HG02938 (cell line): ENCODE results near the gene ZNF488.

Experiments
- ATAC-seq: cut with Tn5 transposase; IDR thresholded peaks from one replicate; pipeline ENCODE4 v1.9.1; 2021; ENCODE audit warnings: mild to moderate bottlenecking, moderate library complexity; ENCODE audit not compliant: unreplicated experiment

Gene ZNF488

DNA sequence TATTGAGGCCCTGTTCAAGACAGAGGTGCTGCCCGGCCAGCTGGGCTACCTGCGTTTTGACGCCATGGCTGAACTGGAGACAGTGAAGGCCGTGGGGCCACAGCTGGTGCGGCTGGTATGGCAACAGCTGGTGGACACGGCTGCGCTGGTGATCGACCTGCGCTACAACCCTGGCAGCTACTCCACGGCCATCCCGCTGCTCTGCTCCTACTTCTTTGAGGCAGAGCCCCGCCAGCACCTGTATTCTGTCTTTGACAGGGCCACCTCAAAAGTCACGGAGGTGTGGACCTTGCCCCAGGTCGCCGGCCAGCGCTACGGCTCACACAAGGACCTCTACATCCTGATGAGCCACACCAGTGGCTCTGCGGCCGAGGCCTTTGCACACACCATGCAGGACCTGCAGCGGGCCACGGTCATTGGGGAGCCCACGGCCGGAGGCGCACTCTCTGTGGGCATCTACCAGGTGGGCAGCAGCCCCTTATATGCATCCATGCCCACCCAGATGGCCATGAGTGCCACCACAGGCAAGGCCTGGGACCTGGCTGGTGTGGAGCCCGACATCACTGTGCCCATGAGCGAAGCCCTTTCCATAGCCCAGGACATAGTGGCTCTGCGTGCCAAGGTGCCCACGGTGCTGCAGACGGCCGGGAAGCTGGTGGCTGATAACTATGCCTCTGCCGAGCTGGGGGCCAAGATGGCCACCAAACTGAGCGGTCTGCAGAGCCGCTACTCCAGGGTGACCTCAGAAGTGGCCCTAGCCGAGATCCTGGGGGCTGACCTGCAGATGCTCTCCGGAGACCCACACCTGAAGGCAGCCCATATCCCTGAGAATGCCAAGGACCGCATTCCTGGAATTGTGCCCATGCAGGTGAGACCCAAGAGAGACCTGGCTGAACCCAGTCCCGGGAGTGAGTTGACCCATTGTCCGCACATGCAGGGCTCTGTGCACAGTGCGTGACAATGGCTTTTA is 33.1 kb downstream of the ZNF488 start:
- ATAC-seq: no peak

DNA sequence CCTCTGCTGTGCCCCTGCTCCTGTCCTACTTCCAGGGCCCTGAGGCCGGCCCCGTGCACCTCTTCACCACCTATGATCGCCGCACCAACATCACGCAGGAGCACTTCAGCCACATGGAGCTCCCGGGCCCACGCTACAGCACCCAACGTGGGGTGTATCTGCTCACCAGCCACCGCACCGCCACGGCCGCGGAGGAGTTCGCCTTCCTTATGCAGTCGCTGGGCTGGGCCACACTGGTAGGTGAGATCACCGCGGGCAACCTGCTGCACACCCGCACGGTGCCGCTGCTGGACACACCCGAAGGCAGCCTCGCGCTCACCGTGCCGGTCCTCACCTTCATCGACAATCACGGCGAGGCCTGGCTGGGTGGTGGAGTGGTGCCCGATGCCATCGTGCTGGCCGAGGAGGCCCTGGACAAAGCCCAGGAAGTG is 34.1 kb downstream of the ZNF488 start:
- no peak for ATAC-seq

DNA sequence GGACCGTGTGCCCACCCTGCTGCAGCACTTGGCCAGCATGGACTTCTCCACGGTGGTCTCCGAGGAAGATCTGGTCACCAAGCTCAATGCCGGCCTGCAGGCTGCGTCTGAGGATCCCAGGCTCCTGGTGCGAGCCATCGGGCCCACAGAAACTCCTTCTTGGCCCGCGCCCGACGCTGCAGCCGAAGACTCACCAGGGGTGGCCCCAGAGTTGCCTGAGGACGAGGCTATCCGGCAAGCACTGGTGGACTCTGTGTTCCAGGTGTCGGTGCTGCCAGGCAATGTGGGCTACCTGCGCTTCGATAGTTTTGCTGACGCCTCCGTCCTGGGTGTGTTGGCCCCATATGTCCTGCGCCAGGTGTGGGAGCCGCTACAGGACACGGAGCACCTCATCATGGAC is 34.6 kb downstream of the ZNF488 start:
- ATAC-seq: no peak

DNA sequence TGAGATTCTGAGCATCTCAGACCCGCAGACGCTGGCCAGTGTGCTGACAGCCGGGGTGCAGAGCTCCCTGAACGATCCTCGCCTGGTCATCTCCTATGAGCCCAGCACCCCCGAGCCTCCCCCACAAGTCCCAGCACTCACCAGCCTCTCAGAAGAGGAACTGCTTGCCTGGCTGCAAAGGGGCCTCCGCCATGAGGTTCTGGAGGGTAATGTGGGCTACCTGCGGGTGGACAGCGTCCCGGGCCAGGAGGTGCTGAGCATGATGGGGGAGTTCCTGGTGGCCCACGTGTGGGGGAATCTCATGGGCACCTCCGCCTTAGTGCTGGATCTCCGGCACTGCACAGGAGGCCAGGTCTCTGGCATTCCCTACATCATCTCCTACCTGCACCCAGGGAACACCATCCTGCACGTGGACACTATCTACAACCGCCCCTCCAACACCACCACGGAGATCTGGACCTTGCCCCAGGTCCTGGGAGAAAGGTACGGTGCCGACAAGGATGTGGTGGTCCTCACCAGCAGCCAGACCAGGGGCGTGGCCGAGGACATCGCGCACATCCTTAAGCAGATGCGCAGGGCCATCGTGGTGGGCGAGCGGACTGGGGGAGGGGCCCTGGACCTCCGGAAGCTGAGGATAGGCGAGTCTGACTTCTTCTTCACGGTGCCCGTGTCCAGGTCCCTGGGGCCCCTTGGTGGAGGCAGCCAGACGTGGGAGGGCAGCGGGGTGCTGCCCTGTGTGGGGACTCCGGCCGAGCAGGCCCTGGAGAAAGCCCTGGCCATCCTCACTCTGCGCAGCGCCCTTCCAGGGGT is 35.2 kb downstream of the ZNF488 start:
- no peak for ATAC-seq

DNA sequence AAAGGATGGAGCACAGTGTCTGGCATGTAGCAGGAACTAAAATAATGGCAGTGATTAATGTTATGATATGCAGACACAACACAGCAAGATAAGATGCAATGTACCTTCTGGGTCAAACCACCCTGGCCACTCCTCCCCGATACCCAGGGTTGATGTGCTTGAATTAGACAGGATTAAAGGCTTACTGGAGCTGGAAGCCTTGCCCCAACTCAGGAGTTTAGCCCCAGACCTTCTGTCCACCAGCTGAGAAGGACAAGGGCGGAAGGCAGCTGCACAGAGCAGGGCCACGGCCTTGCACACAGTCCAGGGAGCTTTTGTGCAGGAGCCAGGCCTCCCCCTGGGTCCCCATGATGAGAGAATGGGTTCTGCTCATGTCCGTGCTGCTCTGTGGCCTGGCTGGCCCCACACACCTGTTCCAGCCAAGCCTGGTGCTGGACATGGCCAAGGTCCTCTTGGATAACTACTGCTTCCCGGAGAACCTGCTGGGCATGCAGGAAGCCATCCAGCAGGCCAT is 35.9 kb downstream of the ZNF488 start, which contains the start of gene RBP3:
TSS of gene RBP3 (plus strand) at position 226 of the 514 bp plus-strand sequence. CDS start at position 348, 122 bp downstream.
- ATAC-seq: no peak

DNA sequence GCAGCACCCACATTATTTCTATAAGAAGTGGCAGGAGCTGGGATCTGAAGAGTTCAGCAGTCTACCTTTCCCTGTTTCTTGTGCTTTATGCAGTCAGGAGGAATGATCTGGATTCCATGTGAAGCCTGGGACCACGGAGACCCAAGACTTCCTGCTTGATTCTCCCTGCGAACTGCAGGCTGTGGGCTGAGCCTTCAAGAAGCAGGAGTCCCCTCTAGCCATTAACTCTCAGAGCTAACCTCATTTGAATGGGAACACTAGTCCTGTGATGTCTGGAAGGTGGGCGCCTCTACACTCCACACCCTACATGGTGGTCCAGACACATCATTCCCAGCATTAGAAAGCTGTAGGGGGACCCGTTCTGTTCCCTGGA is 36.8 kb downstream of the ZNF488 start:
- ATAC-seq: no peak

DNA sequence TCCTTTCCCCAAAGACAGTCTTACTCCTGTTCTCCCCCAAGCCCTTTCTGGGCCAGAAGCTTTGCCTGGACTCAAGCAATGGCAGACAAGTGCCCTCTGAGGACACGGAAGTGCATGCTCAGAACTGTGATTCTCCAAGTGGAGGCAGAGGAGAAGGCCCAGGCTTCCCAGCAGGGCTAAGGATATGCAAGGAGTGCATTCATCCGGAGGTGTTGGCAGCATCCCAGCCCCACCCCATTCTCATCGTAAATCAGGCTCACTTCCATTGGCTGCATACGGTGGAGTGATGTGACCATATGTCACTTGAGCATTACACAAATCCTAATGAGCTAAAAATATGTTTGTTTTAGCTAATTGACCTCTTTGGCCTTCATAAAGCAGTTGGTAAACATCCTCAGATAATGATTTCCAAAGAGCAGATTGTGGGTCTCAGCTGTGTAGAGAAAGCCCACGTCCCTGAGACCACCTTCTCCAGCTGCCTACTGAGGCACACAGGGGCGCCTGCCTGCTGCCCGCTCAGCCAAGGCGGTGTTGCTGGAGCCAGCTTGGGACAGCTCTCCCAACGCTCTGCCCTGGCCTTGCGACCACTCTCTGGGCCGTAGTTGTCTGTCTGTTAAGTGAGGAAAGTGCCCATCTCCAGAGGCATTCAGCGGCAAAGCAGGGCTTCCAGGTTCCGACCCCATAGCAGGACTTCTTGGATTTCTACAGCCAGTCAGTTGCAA is 37.4 kb downstream of the ZNF488 start:
- ATAC-seq: no peak

DNA sequence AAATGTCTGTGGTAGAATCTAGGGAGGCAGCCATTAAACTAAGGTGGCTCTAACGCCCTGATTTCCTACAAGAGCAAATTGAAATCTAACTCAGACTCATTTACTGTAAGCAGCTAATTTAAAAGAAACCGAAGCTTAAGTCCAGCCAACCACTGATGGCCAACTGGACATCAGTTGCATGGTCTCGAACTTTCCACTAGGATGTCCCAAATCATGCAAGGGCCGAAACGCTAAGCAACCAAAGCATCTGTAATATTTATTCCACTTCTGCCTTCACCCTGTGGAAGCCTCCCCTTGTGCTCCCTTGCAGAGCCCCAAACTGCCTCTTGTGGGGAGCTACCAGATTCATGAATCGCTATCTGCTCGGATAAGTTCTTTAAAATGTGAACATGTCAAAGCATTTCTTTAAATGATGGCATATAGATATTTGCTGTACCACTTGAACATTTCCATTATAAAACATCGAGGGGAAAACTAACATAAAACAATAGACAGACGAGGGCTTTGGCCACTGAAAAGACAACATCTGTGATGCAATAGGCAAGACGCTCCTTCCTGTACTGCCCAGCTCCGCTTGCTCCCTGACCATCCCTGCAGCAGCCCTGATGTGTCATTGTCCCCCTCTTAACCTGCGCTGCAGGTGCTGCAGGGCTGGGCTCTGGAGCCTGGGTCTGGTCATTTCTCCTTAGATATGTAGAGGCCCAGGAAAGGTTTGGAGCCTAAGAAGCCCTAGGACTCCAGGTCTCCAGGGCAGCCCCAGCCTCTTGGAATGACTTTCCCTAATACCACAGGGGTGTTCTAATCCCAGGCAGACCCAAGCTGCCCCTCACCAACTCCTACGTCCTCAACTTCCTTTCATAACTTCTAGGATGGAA is 38.9 kb downstream of the ZNF488 start:
- ATAC-seq: no peak

DNA sequence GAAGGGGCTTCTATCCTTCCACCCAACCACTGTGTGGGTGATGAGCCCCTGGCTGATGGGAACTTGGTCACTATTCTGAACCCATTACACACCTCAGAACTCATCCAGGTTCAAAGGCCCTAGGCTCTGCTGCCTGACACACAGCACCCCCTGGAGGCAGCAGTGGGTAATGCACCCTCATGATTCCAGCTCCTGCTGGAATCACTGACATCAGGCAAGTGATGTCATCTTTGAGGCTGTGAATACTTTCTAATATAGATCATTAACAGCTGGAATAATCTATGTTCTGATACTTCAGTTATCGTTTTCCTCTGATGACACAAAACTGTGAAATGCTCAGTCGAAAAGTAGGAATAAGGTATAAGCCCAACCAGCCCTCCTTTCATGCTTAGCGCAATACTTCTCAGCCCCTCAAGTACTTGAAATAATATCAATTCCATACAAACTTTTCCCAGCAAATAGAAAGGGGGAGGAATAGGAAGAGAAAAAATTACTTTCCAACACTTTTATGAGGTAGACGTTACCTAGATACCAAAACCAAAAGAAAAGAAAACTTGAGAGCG is 43.4 kb downstream of the ZNF488 start:
- ATAC-seq: peak; percentile 54

DNA sequence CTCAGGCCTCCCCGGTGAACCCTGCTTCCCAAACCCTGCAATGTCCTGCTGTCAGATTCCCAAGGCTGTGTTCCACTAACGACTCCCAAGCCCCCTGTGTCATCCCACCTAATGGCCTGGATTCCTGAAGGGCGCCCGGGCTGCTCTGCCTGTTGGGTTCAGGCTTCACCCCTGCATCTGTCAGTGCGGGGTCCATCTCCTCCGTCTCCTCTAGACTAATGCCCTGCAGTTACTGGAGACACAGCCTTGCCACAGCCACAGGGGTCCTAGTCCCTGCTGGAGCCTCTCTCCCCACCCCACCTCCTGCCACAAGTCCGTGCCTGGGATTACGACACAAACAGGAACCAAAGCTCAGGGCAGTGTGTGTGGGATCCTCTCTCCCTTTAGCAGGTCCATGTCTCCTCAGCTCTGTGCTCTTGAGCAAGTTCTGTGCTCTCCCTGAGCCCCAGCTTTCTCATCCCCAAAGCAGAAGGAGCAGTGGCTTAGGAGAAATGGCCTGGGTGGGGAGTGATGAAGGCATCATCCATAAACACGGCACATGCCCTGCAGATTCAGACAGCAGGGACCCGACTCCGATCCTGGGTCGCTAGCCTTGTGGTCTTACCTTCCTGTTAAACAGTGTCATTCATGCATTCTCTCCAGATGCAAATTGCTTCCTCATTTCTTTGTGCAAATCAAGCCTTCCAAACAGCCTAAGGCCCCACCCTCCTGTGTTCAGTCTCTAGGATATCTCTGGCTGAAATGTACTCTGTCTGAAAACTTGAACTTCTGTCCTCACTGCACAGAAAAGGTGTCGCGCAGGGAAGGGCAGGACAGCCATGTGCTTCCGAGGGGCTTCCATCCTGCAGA is 44.1 kb downstream of the ZNF488 start:
- ATAC-seq: no peak

DNA sequence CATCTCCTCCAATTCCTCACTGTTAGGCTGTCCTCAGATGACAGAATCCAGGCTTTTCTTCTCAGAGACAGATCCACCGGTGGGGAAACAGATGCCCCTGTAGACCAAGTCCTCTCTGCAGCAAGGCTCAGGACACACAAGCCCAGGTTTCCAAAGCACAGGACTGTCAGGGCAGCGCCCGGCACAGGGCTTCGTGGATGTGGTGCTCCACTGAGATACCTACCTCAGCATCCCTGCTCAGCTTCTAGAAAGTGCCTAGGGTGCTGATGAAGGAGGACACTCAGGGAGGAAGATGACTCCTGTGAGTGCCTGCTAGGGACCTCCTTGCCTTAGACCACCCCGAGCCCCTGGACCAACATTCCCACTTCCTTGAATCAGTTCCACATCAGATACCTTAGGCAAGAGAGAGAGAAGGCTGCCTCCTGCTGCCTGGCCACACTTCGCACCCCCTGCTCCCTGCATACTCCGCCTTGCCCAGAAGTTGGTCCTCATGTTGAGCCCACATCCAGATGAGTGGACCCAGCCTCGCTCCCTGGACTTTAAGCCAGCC is 44.8 kb downstream of the ZNF488 start:
- ATAC-seq: no peak

DNA sequence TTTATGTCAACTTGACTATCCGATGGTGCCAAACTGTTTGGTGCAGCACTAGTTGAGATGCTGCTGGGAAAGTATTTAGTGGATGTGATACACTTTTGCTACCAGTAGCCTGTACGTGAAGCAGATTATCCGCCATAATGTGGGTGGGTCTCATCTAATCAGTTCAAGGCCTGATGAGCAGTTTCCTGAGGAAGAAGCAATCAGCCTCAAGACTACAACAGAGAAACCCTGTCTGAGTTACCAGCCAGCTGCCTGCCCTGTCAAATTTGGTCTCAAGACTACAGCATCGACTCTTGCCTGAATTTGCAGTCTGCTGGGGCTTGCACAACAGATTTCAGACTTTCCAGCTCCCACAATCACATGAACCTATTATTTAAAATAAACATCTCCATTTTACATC is 46.8 kb downstream of the ZNF488 start:
- no peak for ATAC-seq

DNA sequence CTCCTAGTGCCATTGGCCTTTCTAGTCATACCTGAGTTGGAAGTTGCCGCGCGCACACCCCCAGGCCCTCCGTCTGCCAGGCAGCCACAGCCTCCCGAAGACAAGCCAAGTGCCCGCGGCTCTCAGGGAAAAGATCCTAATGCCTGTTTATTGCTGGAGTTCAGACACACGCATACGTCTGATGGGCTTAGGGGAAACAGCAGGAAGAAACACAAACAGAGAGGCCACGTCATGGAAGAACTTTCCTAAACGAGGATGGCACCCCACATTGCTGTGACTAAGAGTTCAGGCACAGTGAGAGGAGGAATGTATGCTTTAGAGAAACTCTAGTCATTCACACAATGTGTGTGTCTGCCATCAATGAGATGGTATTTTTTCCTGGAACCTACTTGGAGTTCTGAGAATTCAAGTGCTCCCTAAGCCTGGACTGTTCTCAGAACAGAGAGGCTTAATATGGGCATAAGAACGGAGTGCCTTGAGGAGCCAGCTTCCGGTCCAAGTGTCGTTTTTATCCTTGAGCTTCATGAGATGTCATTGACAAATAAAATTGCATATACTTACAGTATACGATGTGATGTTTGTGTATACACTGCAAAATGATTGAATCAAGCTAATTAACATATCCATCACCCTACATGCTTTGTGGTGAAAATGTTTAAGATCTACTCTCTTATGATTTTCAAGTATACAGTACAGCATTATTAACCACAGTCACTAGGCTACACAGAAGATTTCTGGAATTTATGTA is 47.5 kb downstream of the ZNF488 start:
- no peak for ATAC-seq

DNA sequence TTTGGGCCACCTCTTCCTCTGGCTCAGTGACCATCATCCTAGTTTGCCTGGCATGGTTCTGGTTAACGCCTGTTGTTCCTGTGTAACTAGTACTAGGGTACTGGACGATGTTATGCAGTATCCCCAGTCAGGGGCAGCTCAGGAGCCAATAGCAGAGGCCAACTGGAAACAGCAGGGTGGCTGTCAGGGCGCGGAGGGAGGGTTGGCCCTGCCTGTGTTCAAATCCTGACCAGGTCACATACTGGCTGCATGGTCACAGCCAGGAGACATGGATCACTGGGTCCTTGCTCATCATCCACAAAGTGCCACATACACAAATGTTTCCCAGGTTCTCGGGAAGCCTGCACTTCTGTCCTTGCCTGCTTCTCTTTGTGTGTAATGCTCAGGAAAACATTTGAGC is 48.2 kb downstream of the ZNF488 start:
- ATAC-seq: no peak

DNA sequence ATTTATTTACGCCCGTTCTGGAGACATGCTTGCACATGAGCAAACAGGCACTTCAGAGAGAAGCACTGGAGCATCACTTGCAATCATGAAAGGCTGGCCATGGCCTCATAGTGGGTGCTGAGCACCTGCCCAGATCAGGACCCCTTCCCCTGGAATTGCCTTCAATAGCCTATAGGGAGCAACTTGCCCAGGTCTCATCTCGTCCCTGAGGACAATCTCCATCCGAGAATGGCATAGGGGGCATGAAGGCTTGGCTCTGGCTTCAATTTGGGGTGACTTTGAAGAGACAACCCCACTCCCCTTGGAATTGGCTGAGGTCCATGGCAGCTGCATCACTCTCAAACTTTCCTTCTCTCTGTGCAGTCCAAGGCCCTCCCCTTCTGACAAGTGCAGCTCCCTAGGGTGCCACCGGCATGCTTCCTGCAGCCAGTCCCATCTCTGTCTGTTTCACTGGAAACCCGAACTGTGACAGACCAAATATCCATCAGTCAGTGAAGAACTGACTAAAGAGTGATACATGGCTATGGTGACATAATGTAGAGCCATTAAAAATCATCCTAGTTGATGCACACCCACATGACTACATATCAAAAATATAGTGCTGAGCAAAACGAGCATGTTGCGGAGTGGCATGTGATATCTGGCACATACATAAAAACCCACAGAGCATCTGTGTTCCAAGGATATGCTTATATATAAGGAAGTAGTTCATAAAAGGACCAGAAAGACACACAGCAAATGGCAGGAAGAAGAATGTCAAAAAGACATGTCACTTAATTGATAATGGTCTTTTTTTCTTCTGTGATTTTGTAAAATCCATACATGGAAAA is 49.4 kb downstream of the ZNF488 start:
- ATAC-seq: no peak

DNA sequence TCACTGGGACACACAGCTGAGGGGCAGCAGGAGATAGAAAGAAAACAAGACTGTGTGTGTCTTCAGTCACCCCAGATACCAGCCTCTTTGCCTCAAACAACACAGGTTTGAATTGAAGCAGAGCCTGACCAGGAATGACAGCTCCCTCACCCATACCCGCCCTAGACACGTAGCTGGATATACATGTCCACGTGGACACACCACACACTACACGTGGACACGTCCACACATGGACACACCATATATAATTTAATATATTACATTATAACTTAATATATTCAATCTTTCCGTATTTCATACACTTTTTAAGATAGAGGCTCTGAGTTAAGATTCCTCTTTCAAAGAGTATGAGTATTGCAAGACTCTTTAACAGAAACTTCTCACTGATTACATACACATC is 50.6 kb downstream of the ZNF488 start:
- no peak for ATAC-seq

DNA sequence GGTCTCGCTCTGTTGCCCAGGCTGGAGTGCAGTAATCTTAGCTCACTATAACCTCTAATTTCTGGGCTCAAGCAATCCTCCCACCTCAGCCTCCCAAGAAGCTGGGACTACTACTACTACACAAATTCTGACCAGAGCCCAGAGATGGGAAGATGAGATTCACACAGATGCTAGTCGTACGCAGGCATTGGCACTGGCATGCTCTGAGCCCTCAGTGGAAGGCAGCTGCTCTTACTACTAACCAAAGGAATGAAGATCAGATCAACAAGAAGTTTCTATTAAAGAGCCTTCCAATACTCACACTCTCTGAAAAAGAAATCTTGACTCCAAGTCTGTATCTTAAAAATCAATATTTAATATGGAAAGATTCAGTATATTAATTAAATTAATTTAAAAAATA is 51.1 kb downstream of the ZNF488 start:
- no peak for ATAC-seq
